K562 (cell line): ENCODE results near the gene ZFYVE19. TPM values are rescaled to one million over a fixed set of nuclear protein-coding genes. Genes with fewer than 3 reads are reported as not detected.
A peak's percentile ranks its signal among the peaks of the same experiment; 100 is the strongest.

Experiments
- CLOCK ChIP-seq: fragments of 250-450 bp; sonication (Bioruptor Pico); IDR thresholded peaks from 2 replicates; pipeline ENCODE4 v1.4.0; 2020; ENCODE audit warnings: mild to moderate bottlenecking, moderate library complexity, borderline replicate concordance
- DMBX1 ChIP-seq: fragments of 250-450 bp; sonication (Bioruptor Pico); IDR thresholded peaks from 2 replicates; pipeline ENCODE4 v1.8.0; 2022; ENCODE audit warnings: inconsistent platforms, mild to moderate bottlenecking, moderate library complexity, borderline replicate concordance
- FUS ChIP-seq: fragments of 200-400 bp; formaldehyde crosslinking; optimal IDR thresholded peaks from 2 replicates; pipeline ENCODE3; 2017; ENCODE audit warnings: low read depth, low read length
- ID3 ChIP-seq, 2 experiments: fragments of 250-450 bp in 1 of 2; fragments of 450-650 bp in 1 of 2; sonication (Bioruptor Pico) in 1 of 2; IDR thresholded peaks; 2 replicates each; pipeline versions ENCODE4 v1.6.1 to v1.8.0; 2016 to 2021; ENCODE audit warnings: mild to moderate bottlenecking in 2 of 2, moderate library complexity in 2 of 2, missing compliant biosample characterization in 1 of 2, missing genetic modification characterization in 1 of 2
- MAFF ChIP-seq: IDR thresholded peaks from 2 replicates; pipeline ENCODE4 v1.6.1; 2012; ENCODE audit warnings: low read length, improper control_type of control experiment
- NRF1 ChIP-seq, 2 experiments: fragments of 450-650 bp; IDR thresholded peaks in 1 of 2; conservative IDR thresholded peaks in 1 of 2; 2 replicates each; pipeline ENCODE4 v1.6.1; 2014; ENCODE audit warnings: mild to moderate bottlenecking in 2 of 2
- PHF8 ChIP-seq: fragments of 200-600 bp; sonication (generic); IDR thresholded peaks from 2 replicates; pipeline ENCODE4 v1.6.1; 2012; ENCODE audit warnings: mixed run types, mild to moderate bottlenecking, inconsistent platforms, low read length, moderate library complexity, borderline replicate concordance
- PRDM10 ChIP-seq: fragments of 450-650 bp; IDR thresholded peaks from 2 replicates; pipeline ENCODE4 v1.6.1; 2018; ENCODE audit not compliant: partially characterized antibody
- RFX1 ChIP-seq: fragments of 450-650 bp; IDR thresholded peaks from 2 replicates; pipeline ENCODE4 v1.6.1; 2016; ENCODE audit warnings: mild to moderate bottlenecking, moderate library complexity
- YBX1 ChIP-seq: fragments of 450-650 bp; IDR thresholded peaks from 2 replicates; pipeline ENCODE4 v1.7.1; 2016; ENCODE audit warnings: mild to moderate bottlenecking
- ZBTB1 ChIP-seq: sonication (generic); formaldehyde crosslinking; IDR thresholded peaks from 2 replicates; pipeline ENCODE4 v1.8.1; 2023; ENCODE audit warnings: missing genetic modification reagents, low read depth, mild to moderate bottlenecking, borderline replicate concordance
- ZBTB43 ChIP-seq: sonication (generic); formaldehyde crosslinking; IDR thresholded peaks from 2 replicates; pipeline ENCODE4 v1.8.0; 2023; ENCODE audit warnings: mild to moderate bottlenecking, missing genetic modification reagents
- ZBTB9 ChIP-seq: fragments of 450-650 bp; formaldehyde crosslinking; IDR thresholded peaks from 2 replicates; pipeline ENCODE4 v1.4.0; 2020; ENCODE audit warnings: mild to moderate bottlenecking, moderate library complexity
- ZNF644 ChIP-seq: fragments of 200-800 bp; sonication (Bioruptor generic); IDR thresholded peaks from 2 replicates; pipeline ENCODE4 v1.6.1; 2016; ENCODE audit warnings: low read depth, missing genetic modification characterization, missing compliant biosample characterization
- ZNF655 ChIP-seq: fragments of 250-450 bp; sonication (Bioruptor Pico); IDR thresholded peaks from 2 replicates; pipeline ENCODE4 v1.5.0; 2021
- polyA plus RNA-seq, 8 experiments: library from polyadenylated mRNA; depleted of rRNA in 4 of 8; stranded (reverse) in 5 of 8; unstranded in 3 of 8; fragments of >200 nt; fragmentation: Nextera tagmentation in 2 of 8; fragmentation: Illumina TruSeq in 1 of 8; extraction: Ambion mirVana in 2 of 8; extraction: Trizol in 1 of 8; gene quantifications; 2 replicates each; pipeline versions ENCODE4 v1.2.1 to v1.2.3, GENCODE V29; 2011 to 2014; ENCODE audit warnings: inconsistent platforms in 1 of 8, missing spikeins in 1 of 8
- total RNA-seq, 7 experiments: library from RNA; depleted of rRNA in 6 of 7; stranded (reverse); fragments of >200 nt in 6 of 7; fragmentation: Illumina TruSeq in 2 of 7; extraction: Trizol in 2 of 7; gene quantifications; 2 replicates each; pipeline versions ENCODE4 v1.2.1 to v1.2.3, GENCODE V29; 2011 to 2021; ENCODE audit warnings: low replicate concordance in 1 of 7

The ZFYVE19 gene
- total and polyA plus RNA-seq, 9 of the 15 experiments (the other 6 are each of a cell fraction or from before 2014, with no cell fraction given) = 1.5 to 36.8 (median 19.9) TPM

- TF ChIP-seq PRDM10 = no peak
- no peak for TF ChIP-seq FUS
- TF ChIP-seq ZNF655 = no peak
- no peak for TF ChIP-seq RFX1
- TF ChIP-seq ID3 (CRISPR knock-in tag; IDR thresholded peaks at IDR 0.05) = no peak
- no peak for TF ChIP-seq ID3 (tag; IDR thresholded peaks at IDR 0.05)
- no peak for TF ChIP-seq YBX1
- TF ChIP-seq ZNF644 (tag) = no peak
- TF ChIP-seq CLOCK = no peak
- TF ChIP-seq NRF1 (conservative IDR thresholded peaks at IDR 0.05 in 1 of 2, IDR thresholded peaks at IDR 0.05 in 1 of 2) = peak; percentile 73 to 78
- peak; percentile 43; the same call in 1 of the 2 replicates for TF ChIP-seq PHF8
- TF ChIP-seq ZBTB43 (CRISPR knock-in tag) = no peak
- no peak for TF ChIP-seq ZBTB9 (CRISPR knock-in tag)
- no peak for TF ChIP-seq ZBTB1 (CRISPR knock-in tag)
- TF ChIP-seq MAFF = no peak
- TF ChIP-seq DMBX1 (CRISPR knock-in tag) = no peak
These were observed 37.2 kb downstream of the ZFYVE19 start, which contains the start of gene SPINT1 (continued) for GRCh38 chr15:40843885-40844695.
